Measurements from ENCODE around the gene SLC47A1.

The SLC47A1 gene

DNA sequence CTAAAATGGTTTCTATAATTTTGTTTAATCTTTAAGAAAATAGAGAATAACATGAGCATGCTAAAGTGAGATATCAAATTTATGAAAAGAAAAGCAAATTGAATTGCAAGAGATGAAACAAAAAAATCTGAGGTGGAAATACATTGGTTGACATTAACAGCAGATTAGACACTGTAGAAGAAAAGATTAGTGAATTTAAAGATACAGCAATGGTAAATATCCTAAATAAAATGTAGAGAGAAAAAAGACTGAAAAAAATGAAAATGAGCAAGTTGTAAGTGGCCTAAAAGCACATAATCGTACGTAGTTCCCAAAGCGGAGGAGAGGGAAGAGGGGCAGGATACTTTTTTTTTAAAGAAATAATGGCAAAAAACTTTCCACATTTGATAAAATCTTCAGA lies 84.4 kb downstream of the SLC47A1 start:
- DNase-seq: no peak

DNA sequence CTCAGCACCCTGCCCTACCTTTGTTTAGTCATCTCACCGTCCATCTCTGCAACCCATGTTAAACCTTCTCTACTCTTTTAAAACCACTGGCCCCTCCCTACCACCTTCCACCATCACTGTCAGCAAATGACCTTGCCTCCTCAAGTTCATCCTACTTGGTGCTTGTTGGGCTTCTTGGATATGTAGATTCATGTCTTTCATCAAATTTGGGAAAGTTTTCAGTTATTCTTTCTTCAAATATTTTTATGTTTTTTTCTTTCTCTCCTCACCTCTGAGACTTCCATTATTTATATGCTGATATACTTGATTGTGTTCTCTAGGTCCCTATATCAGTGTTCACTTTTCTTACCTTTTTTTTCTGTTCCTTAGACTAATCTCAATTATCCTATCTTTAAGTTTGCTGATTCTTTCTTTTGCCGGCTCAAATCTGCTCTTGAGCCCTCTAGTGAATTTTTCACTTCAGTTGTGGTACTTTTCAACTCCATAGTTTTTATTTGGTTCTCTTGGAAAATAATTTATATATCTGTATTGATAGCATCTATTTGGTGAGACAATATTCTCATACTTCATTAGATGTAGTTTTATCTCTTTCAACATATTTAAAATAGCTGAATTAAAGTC lies 86.2 kb downstream of the SLC47A1 start:
- no peak for DNase-seq

DNA sequence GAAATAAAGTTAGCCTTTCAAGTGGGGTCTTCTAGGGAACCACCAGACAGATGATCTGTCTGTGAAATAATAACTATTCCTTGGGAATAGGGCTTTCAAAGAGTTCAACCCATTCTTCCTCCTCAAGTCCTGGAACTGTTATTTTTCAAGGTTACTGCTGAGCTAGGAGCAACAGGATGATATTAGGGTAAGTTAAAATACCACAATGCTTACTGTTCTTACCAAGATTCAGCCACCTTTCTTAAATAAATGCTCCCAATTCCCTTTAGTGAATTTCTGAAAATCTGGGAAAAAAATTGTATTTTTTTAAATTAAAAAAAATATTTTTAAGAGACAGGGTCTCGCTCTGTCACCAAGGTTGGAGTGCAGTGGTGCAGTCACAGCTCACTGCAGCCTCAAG lies 88.0 kb downstream of the SLC47A1 start:
- DNase-seq: no peak

DNA sequence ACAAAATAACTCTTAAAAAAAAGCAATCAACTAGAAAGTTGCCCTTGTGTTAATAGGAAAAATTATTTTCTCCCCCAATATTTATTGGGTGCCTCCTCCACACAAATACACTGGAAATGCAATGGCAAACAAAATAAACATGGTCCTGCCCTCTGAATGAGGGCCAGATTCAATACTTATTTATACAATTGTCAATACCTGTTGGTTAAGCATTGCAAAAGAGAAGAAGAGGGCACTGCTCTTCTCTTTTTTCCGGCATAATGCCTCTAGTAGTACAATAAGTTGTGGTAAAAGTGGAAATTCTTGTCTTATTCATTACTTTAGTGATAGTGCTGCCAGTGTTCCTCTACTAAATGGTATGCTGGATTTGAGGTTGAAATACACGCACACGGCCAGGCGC lies 92.4 kb downstream of the SLC47A1 start:
- no peak for DNase-seq
